GM21447 (cell line): ENCODE measurements around the gene PPP1R3F.
"Not testable (repeated sequence)": the region's sequence is repeated elsewhere in the genome, so short reads cannot be mapped to it uniquely, and the experiment has no call there.

ENCODE experiments used
- ATAC-seq: cut with Tn5 transposase; IDR thresholded peaks from one replicate; pipeline ENCODE4 v1.9.1; 2021; ENCODE audit not compliant: unreplicated experiment

PPP1R3F gene

GRCh38 chrX:49312176-49312575 lies 42.6 kb downstream of the PPP1R3F start:
- no peak for ATAC-seq

GRCh38 chrX:49316085-49316484 lies 46.5 kb downstream of the PPP1R3F start:
- ATAC-seq, result no peak

GRCh38 chrX:49321737-49322136 lies 52.1 kb downstream of the PPP1R3F start, which contains the start of gene GAGE12J:
Gene GAGE12J (plus strand): TSS chrX:49322037. CDS start chrX:49323194, 1,157 bp downstream.
- not testable (repeated sequence) for ATAC-seq

GRCh38 chrX:49322266-49322665 lies 52.7 kb downstream of the PPP1R3F start:
- not testable (repeated sequence) for ATAC-seq

GRCh38 chrX:49323735-49324134 lies 54.1 kb downstream of the PPP1R3F start:
- not testable (repeated sequence) for ATAC-seq

GRCh38 chrX:49330421-49330820 lies 60.8 kb downstream of the PPP1R3F start:
- ATAC-seq, result not testable (repeated sequence)

- not testable (repeated sequence) for ATAC-seq
Observed at GRCh38 chrX:49331282-49331681, 61.7 kb downstream of the PPP1R3F start, which contains the start of gene GAGE13. Gene GAGE13 (plus strand): TSS chrX:49331582. CDS start chrX:49332738, 1,156 bp downstream.

- ATAC-seq, result not testable (repeated sequence)
Observed at GRCh38 chrX:49331841-49332240, 62.2 kb downstream of the PPP1R3F start.
